A549 treated with AZD2906 at 1 μM for 4 hours (cell line): ENCODE measurements around the gene FAM228A. TPM values are rescaled to one million over a fixed set of nuclear protein-coding genes. Genes with fewer than 3 reads are reported as not detected.

Experiments used
- total RNA-seq: library from RNA; stranded (reverse); fragments of 200-300 nt; extraction: Qiagen RNA extraction; gene quantifications from 5 replicates; pipeline ENCODE4 v1.2.3, GENCODE V29; 2022

Gene FAM228A
- not detected in 5 replicates for total RNA-seq

DNA sequence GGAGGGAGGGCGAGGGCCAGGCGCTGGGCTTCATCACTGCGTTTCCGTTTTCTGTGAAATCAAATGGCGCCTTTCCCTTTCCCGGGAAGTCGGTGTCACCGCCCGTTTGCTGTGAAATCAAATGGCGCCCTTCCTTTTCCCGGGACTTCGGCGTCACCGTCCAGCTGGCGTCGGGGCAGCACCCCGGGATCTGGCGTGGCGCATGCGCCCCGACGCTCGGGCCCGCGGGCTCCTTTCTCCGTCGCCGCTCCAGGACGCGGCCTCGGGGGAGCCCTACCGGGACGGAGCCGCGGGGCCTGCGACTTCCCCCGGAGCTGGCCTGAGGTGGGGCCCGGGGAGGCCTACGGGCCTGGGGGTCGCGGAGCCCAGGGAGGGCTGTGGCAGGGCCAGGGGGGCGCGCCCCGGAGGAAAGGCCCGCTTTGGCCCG, at the start of gene FAM228A:
Gene FAM228A (plus strand): TSS at position 203 of the 427 bp plus-strand sequence. CDS start 428 bp downstream, outside the sequence.

Other genes with a start within 250 kb of the FAM228A start
- gene ATAD2B, start 247.9 kb upstream of the FAM228A start, total RNA-seq, result 5.6 to 7.8 TPM (median 7.2 TPM) in 5 replicates
- gene UBXN2A, start 234.6 kb upstream of the FAM228A start, total RNA-seq, result 19.4 to 23.5 TPM (median 21.1 TPM) in 5 replicates
- gene MFSD2B, start 165.0 kb upstream of the FAM228A start, total RNA-seq, result 0.42 to 0.79 TPM (median 0.56 TPM) in 5 replicates
- 12.6 to 14.4 TPM (median 14.2 TPM) in 5 replicates for gene WDCP, start 127.7 kb upstream of the FAM228A start, total RNA-seq
- gene FKBP1B, start 125.3 kb upstream of the FAM228A start, total RNA-seq, result 11.5 to 12.2 TPM (median 11.8 TPM) in 5 replicates
- 164 to 189 TPM (median 169 TPM) in 5 replicates for gene SF3B6, start 98.7 kb upstream of the FAM228A start, total RNA-seq
- gene TP53I3, start 90.2 kb upstream of the FAM228A start, total RNA-seq, result 277 to 312 TPM (median 280 TPM) in 5 replicates
- gene PFN4, start 51.7 kb upstream of the FAM228A start, total RNA-seq, result 1.4 to 2.5 TPM (median 1.7 TPM) in 5 replicates
- gene FAM228B, start 51.6 kb upstream of the FAM228A start, total RNA-seq, result 0.92 to 2.1 TPM (median 1.8 TPM) in 5 replicates
- gene ITSN2, start 185.5 kb downstream of the FAM228A start, total RNA-seq, result 18.5 to 22.7 TPM (median 21.5 TPM) in 5 replicates